Measurements from ENCODE around the gene SDHAF4.

DNA sequence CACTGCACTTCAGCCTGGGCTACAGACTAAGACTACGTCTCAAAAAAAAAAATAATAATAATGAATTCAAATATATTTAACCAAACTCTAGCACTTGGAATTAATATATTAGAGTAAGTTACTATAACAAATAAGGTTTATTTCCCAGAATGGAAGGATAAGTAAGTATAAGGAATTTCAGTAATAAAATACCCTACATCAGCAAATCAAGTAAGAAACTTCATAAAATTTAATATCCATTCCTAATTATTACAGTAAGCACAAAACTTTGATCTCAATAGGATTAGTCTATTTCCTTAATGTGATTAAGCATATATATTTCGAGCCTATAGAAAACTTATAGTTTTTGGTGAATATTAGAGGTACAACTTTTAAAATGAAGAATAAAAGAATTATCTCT lies 36.7 kb upstream of the SDHAF4 start:
- TF ChIP-seq, protein P1, sequence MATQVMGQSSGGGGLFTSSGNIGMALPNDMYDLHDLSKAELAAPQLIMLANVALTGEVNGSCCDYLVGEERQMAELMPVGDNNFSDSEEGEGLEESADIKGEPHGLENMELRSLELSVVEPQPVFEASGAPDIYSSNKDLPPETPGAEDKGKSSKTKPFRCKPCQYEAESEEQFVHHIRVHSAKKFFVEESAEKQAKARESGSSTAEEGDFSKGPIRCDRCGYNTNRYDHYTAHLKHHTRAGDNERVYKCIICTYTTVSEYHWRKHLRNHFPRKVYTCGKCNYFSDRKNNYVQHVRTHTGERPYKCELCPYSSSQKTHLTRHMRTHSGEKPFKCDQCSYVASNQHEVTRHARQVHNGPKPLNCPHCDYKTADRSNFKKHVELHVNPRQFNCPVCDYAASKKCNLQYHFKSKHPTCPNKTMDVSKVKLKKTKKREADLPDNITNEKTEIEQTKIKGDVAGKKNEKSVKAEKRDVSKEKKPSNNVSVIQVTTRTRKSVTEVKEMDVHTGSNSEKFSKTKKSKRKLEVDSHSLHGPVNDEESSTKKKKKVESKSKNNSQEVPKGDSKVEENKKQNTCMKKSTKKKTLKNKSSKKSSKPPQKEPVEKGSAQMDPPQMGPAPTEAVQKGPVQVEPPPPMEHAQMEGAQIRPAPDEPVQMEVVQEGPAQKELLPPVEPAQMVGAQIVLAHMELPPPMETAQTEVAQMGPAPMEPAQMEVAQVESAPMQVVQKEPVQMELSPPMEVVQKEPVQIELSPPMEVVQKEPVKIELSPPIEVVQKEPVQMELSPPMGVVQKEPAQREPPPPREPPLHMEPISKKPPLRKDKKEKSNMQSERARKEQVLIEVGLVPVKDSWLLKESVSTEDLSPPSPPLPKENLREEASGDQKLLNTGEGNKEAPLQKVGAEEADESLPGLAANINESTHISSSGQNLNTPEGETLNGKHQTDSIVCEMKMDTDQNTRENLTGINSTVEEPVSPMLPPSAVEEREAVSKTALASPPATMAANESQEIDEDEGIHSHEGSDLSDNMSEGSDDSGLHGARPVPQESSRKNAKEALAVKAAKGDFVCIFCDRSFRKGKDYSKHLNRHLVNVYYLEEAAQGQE (IDR thresholded peaks at IDR 0.05; ENCODE audit: insufficient read depth in 1 of 2, low read depth in 2 of 2, low read length in 2 of 2), result no peak
- TF ChIP-seq POLR2AphosphoS5 (IDR thresholded peaks at IDR 0.05; ENCODE audit: low read depth, low read length), result no peak
- no peak for TF ChIP-seq TAF1 (IDR thresholded peaks at IDR 0.05; ENCODE audit: borderline replicate concordance, insufficient read depth, low read length)

Measured in PFSK-1 (cell line).